ENCODE results near the gene ARMC8. TPM values are rescaled to one million over a fixed set of nuclear protein-coding genes. Genes with fewer than 3 reads are reported as not detected.

ARMC8 gene
- total RNA-seq, 1 experiment from 2014 or later, result 80.9 TPM

DNA sequence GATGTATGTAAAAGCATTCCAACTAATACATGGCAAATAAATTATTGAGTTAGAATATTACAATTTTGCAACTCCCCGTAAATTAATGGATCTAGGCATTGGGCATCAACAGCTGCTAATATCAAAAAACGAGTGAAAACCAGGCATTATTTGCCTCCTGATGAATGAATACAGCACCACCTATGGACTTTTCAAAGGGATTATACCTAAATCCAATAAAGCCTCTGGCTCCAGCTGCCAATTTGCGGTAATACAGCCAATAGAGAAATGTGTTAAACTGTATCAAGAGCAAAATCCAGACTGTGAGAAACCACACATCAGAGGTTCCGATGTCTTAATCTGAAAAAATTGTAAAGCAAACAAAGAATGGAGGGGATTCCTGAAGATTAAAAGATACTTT is 38.6 kb upstream of the ARMC8 start:
- H3K4me1 Mint-ChIP-seq (ENCODE audit: low read depth, unreplicated experiment), result no peaks in the 10 kb centered on the region
- TF ChIP-seq, protein P1, sequence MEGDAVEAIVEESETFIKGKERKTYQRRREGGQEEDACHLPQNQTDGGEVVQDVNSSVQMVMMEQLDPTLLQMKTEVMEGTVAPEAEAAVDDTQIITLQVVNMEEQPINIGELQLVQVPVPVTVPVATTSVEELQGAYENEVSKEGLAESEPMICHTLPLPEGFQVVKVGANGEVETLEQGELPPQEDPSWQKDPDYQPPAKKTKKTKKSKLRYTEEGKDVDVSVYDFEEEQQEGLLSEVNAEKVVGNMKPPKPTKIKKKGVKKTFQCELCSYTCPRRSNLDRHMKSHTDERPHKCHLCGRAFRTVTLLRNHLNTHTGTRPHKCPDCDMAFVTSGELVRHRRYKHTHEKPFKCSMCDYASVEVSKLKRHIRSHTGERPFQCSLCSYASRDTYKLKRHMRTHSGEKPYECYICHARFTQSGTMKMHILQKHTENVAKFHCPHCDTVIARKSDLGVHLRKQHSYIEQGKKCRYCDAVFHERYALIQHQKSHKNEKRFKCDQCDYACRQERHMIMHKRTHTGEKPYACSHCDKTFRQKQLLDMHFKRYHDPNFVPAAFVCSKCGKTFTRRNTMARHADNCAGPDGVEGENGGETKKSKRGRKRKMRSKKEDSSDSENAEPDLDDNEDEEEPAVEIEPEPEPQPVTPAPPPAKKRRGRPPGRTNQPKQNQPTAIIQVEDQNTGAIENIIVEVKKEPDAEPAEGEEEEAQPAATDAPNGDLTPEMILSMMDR (IDR thresholded peaks at IDR 0.05; ENCODE audit: unreplicated experiment), result no peak
- intact Hi-C loops (cut with micrococcal nuclease; ENCODE audit: unreplicated experiment), result no loop called here

DNA sequence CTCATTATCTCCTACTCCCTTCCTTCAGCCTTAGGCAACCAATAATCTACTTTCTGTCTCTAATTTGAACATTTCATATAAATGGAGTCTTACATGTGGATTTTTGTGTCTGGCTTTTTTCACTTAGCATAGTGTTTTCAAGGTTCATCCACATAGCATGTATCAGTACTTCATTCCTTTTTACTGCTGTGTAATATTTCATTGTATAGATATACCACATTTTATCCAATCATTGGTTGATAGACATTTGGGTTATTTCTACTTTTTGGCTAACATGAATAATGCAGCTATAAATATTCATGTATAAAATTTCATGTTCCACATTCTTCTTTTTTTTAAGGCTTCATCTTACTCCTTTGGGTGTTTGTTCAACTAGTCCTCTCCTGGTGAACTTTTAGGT is 32.6 kb upstream of the ARMC8 start:
- no peak overlapping the region for H3K27ac Mint-ChIP-seq (ENCODE audit: unreplicated experiment)
- DNase-seq, result no peak
- no peaks in the 10 kb centered on the region for H3K4me1 Mint-ChIP-seq (ENCODE audit: low read depth, unreplicated experiment)
- intact Hi-C loops (cut with micrococcal nuclease; ENCODE audit: unreplicated experiment), result no loop called here
- CTCF ChIA-PET, result no interaction called here
- no peak overlapping the region for H3K4me3 Mint-ChIP-seq (ENCODE audit: low read depth, unreplicated experiment)
- TF ChIP-seq, protein P1 (IDR thresholded peaks at IDR 0.05; ENCODE audit: unreplicated experiment), result no peak
- H3K27me3 Mint-ChIP-seq (ENCODE audit: unreplicated experiment), result no peaks in the 10 kb centered on the region
- H3K9me3 Mint-ChIP-seq (ENCODE audit: low read depth, unreplicated experiment), result peaks cover 8% of the 10 kb centered on the region
- no peaks in the 10 kb centered on the region for H3K36me3 Mint-ChIP-seq (ENCODE audit: insufficient read depth, unreplicated experiment)
- no TSS peak for BruUV-seq (replicated peaks)

More for the DNA sequence above, 38.6 kb upstream of the ARMC8 start:
- no peak for DNase-seq
- H3K4me3 Mint-ChIP-seq (ENCODE audit: low read depth, unreplicated experiment), result no peak overlapping the region
- BruUV-seq (replicated peaks), result no TSS peak
- no peaks in the 10 kb centered on the region for H3K36me3 Mint-ChIP-seq (ENCODE audit: insufficient read depth, unreplicated experiment)
- H3K27me3 Mint-ChIP-seq (ENCODE audit: unreplicated experiment), result no peaks in the 10 kb centered on the region
- no peak overlapping the region for H3K27ac Mint-ChIP-seq (ENCODE audit: unreplicated experiment)
- H3K9me3 Mint-ChIP-seq (ENCODE audit: low read depth, unreplicated experiment), result peaks cover 1% of the 10 kb centered on the region
- CTCF ChIA-PET, result no interaction called here

DNA sequence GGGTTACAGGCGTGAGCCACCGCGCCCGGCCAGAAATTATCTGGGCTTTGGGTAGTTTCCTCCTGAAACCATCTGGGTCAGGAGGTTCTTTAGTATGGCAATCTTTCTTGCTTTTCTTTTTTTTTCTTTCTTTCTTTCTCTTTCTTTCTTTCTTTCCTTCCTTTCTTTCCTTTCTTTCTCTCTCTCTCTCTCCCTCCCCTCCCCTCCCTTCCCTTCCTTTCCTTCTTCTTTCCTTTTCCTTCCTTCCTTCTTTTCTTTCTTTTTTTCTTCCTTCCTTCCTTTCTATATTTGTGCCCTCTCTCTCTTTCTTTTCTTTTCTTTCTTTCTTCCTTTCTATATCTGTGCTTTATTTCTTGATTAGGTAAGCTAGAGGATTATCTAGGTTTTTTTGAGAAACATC is 29.4 kb upstream of the ARMC8 start:
- Mint-ChIP-seq H3K36me3 (ENCODE audit: insufficient read depth, unreplicated experiment) (no peaks in the 10 kb centered on the region), H3K27me3 (ENCODE audit: unreplicated experiment) (no peaks in the 10 kb centered on the region), H3K9me3 (ENCODE audit: low read depth, unreplicated experiment) (peaks cover 8% of the 10 kb centered on the region), H3K4me3 (ENCODE audit: low read depth, unreplicated experiment) (no peak overlapping the region), H3K27ac (ENCODE audit: unreplicated experiment) (no peak overlapping the region), H3K4me1 (ENCODE audit: low read depth, unreplicated experiment) (no peaks in the 10 kb centered on the region)
- intact Hi-C loops (cut with micrococcal nuclease; ENCODE audit: unreplicated experiment), result no loop called here
- DNase-seq, result no peak
- TF ChIP-seq, protein P1 (IDR thresholded peaks at IDR 0.05; ENCODE audit: unreplicated experiment), result no peak
- BruUV-seq (replicated peaks), result no TSS peak
- CTCF ChIA-PET, result no interaction called here

DNA sequence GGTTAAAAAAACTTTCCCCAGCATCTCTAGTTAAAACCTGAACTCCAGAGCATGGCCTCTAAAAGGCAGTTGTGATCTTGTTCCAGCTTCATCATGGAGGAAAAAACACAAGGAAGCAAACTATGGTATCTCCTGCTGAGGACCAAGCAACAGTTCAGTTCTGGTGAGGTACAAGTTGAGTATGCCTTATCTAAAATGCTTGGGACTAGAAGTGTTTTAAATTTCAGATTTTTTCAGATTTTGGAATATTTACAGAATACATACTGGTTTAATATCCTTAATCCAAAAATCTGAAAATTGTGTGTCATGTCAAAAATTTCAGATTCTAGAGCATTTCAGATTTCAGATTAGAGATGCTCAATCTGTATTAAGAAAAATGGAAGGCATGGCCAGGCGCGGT is 22.0 kb upstream of the ARMC8 start:
- no peak for DNase-seq
- intact Hi-C loops (cut with micrococcal nuclease; ENCODE audit: unreplicated experiment), result no loop called here
- H3K4me1 Mint-ChIP-seq (ENCODE audit: low read depth, unreplicated experiment), result no peaks in the 10 kb centered on the region
- H3K9me3 Mint-ChIP-seq (ENCODE audit: low read depth, unreplicated experiment), result no peaks in the 10 kb centered on the region
- CTCF ChIA-PET, result no interaction called here
- BruUV-seq (replicated peaks), result no TSS peak
- H3K4me3 Mint-ChIP-seq (ENCODE audit: low read depth, unreplicated experiment), result no peak overlapping the region
- TF ChIP-seq, protein P1 (IDR thresholded peaks at IDR 0.05; ENCODE audit: unreplicated experiment), result no peak
- H3K27ac Mint-ChIP-seq (ENCODE audit: unreplicated experiment), result no peak overlapping the region
- peaks cover 15% of the 10 kb centered on the region for H3K36me3 Mint-ChIP-seq (ENCODE audit: insufficient read depth, unreplicated experiment)
- no peaks in the 10 kb centered on the region for H3K27me3 Mint-ChIP-seq (ENCODE audit: unreplicated experiment)

DNA sequence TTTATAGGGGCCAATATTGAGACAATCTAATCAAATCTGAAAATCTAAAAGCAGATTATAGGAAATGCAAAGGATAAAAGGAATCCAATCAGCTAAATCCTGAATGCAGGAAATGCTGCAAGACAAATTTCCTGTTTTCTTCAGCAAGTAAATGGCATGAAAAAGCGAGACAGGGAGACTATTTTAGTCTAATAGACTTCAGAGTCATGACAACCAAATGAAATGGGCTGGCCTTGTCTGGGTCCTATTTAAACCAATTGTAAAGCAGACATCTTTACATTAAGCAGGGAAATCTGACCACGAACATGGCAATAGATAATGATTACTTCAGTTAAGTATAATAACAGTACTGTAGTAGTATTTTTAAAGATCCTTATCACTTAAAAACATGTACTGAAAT is 14.5 kb upstream of the ARMC8 start:
- no TSS peak for BruUV-seq (replicated peaks)
- Mint-ChIP-seq H3K9me3 (ENCODE audit: low read depth, unreplicated experiment) (no peaks in the 10 kb centered on the region), H3K27me3 (ENCODE audit: unreplicated experiment) (no peaks in the 10 kb centered on the region), H3K4me3 (ENCODE audit: low read depth, unreplicated experiment) (no peak overlapping the region), H3K36me3 (ENCODE audit: insufficient read depth, unreplicated experiment) (peaks cover 35% of the 10 kb centered on the region), H3K4me1 (ENCODE audit: low read depth, unreplicated experiment) (peaks cover 19% of the 10 kb centered on the region), H3K27ac (ENCODE audit: unreplicated experiment) (no peak overlapping the region)
- TF ChIP-seq, protein P1 (IDR thresholded peaks at IDR 0.05; ENCODE audit: unreplicated experiment), result no peak
- intact Hi-C loops (cut with micrococcal nuclease; ENCODE audit: unreplicated experiment), result no loop called here
- DNase-seq, result no peak
- CTCF ChIA-PET, result no interaction called here

Data from Calu3 (cell line).